ENCODE results near the gene CEP170. TPM values are rescaled to one million over a fixed set of nuclear protein-coding genes. Genes with fewer than 3 reads are reported as not detected.

The CEP170 gene
- total RNA-seq, 1 experiment from 2014 or later = 94.7 TPM

- TF ChIP-seq OVOL2 (CRISPR knock-in tag; IDR thresholded peaks at IDR 0.05; ENCODE audit: borderline replicate concordance) (no peak), PRRX2 (CRISPR knock-in tag; IDR thresholded peaks at IDR 0.05) (no peak), GTF2I (CRISPR knock-in tag; conservative IDR thresholded peaks at IDR 0.05) (no peak), SMAD3 (CRISPR knock-in tag; IDR thresholded peaks at IDR 0.05; ENCODE audit: borderline replicate concordance) (no peak), MAX (CRISPR knock-in tag; IDR thresholded peaks at IDR 0.05) (no peak), TEAD4 (CRISPR knock-in tag; IDR thresholded peaks at IDR 0.05) (no peak), ZNF219 (CRISPR knock-in tag; IDR thresholded peaks at IDR 0.05; ENCODE audit: borderline replicate concordance) (no peak)
Measured at GRCh38 chr1:243272401-243272800, 17.3 kb upstream of the CEP170 start (continued).

GRCh38 chr1:243271996-243272395 is 16.9 kb upstream of the CEP170 start:
- ATAC-seq (no peak), DNase-seq (ENCODE audit: low spot score) (no peak)
- Mint-ChIP-seq H3K27ac (no peak overlapping the region), H3K4me1 (peaks cover 19% of the 10 kb centered on the region), H3K27me3 (ENCODE audit: low read depth) (no peaks in the 10 kb centered on the region), H3K9me3 (no peaks in the 10 kb centered on the region), H3K36me3 (no peaks in the 10 kb centered on the region), H3K4me3 (no peak overlapping the region)
- ChIA-PET CTCF (no interaction called here), POLR2A (no interaction called here)
- no peak for TF ChIP-seq ZMAT4 (CRISPR knock-in tag; IDR thresholded peaks at IDR 0.05)
- no peak for TF ChIP-seq TEAD4 (CRISPR knock-in tag; IDR thresholded peaks at IDR 0.05)
- TF ChIP-seq E2F1 (CRISPR knock-in tag; IDR thresholded peaks at IDR 0.05) = no peak
- no peak for TF ChIP-seq ATF3 (CRISPR knock-in tag; conservative IDR thresholded peaks at IDR 0.05)
- TF ChIP-seq ATF2 (CRISPR knock-in tag; IDR thresholded peaks at IDR 0.05; ENCODE audit: borderline replicate concordance, low read depth) = no peak
- no peak for TF ChIP-seq NR3C1 (CRISPR knock-in tag; conservative IDR thresholded peaks at IDR 0.05; ENCODE audit: low read depth)
- TF ChIP-seq TCF7 (CRISPR knock-in tag; IDR thresholded peaks at IDR 0.05; ENCODE audit: low read depth) = no peak
- no peak for TF ChIP-seq NFATC4 (CRISPR knock-in tag; IDR thresholded peaks at IDR 0.05)
- no peak for TF ChIP-seq CBFB (CRISPR knock-in tag; IDR thresholded peaks at IDR 0.05; ENCODE audit: low read depth)
- no peak for TF ChIP-seq USF1 (CRISPR knock-in tag; IDR thresholded peaks at IDR 0.05)
- TF ChIP-seq SMAD3 (CRISPR knock-in tag; IDR thresholded peaks at IDR 0.05; ENCODE audit: borderline replicate concordance) = no peak
- TF ChIP-seq ZNF121 (CRISPR knock-in tag; IDR thresholded peaks at IDR 0.05) = no peak
- TF ChIP-seq GABPB1 (CRISPR knock-in tag; IDR thresholded peaks at IDR 0.05) = no peak
- no peak for TF ChIP-seq PRRX2 (CRISPR knock-in tag; IDR thresholded peaks at IDR 0.05)
- TF ChIP-seq EMX1 (CRISPR knock-in tag; IDR thresholded peaks at IDR 0.05) = no peak
- no peak for TF ChIP-seq ZNF416 (CRISPR knock-in tag; IDR thresholded peaks at IDR 0.05)

GRCh38 chr1:243270097-243270864 is 15.2 kb upstream of the CEP170 start:
- Mint-ChIP-seq H3K27me3 (ENCODE audit: low read depth) (no peaks in the 10 kb centered on the region), H3K4me1 (peaks cover 19% of the 10 kb centered on the region), H3K36me3 (no peaks in the 10 kb centered on the region), H3K9me3 (no peaks in the 10 kb centered on the region), H3K27ac (peak overlapping the region; percentile 43; the same call in 1 of the 2 replicates), H3K4me3 (no peak overlapping the region)
- POLR2A ChIA-PET = no interaction called here
- ATAC-seq = no peak
- DNase-seq (ENCODE audit: low spot score) = no peak
- CTCF ChIA-PET = interaction anchor here (0.6 to 0.8 kb wide), 2 partner anchors 14 to 804 kb away, joined by 3 read pairs; no protein-coding TSS in a partner anchor
- TF ChIP-seq MLX (CRISPR knock-in tag; IDR thresholded peaks at IDR 0.05) (no peak), MXD4 (CRISPR knock-in tag; IDR thresholded peaks at IDR 0.05; ENCODE audit: borderline replicate concordance) (no peak), TP53 (CRISPR knock-in tag; IDR thresholded peaks at IDR 0.05) (no peak), SMAD3 (CRISPR knock-in tag; IDR thresholded peaks at IDR 0.05; ENCODE audit: borderline replicate concordance) (no peak), ZNF532 (CRISPR knock-in tag; IDR thresholded peaks at IDR 0.05; ENCODE audit: borderline replicate concordance) (no peak), TEAD1 (CRISPR knock-in tag; IDR thresholded peaks at IDR 0.05) (no peak)

All from WTC11 (cell line).